Measurements from ENCODE around the gene KMT2A. TPM values are rescaled to one million over a fixed set of nuclear protein-coding genes. Genes with fewer than 3 reads are reported as not detected.

KMT2A gene
- total and polyA plus RNA-seq, 10 of the 15 experiments (the other 5 are each of a cell fraction or from before 2014, with no cell fraction given): 6.1 to 56.9 (median 25.4) TPM

DNA sequence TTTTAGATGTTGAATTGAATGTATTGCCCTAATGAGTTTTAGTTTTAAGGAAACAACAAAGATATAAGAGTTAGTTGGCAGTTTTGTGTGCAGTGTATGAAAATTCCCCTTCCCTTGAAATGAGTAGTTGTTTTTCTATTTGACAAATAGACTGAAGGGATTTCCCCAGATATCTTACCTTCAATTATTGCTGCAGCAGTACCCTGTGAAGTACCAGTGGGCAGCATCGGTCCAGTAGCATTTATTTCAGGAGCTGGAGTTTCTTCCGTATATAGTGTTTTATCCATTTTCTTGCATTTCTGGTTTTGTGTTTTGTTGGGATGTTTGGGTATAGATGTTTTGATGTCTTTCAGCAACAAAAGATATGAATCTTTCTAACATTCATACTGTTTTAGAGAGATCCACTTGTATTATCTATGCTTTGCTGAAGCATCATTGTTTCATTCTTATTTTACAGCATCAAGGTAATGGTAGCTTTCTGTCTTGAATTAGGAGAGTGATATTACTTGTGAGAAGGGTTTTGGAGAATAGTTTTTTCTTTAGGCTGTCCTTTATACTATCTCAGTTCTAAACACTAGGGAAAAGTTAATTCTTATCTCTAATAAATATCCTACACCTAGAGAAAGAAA lies 7.4 kb downstream of the KMT2A start (continued):
- TF ChIP-seq, protein P1, sequence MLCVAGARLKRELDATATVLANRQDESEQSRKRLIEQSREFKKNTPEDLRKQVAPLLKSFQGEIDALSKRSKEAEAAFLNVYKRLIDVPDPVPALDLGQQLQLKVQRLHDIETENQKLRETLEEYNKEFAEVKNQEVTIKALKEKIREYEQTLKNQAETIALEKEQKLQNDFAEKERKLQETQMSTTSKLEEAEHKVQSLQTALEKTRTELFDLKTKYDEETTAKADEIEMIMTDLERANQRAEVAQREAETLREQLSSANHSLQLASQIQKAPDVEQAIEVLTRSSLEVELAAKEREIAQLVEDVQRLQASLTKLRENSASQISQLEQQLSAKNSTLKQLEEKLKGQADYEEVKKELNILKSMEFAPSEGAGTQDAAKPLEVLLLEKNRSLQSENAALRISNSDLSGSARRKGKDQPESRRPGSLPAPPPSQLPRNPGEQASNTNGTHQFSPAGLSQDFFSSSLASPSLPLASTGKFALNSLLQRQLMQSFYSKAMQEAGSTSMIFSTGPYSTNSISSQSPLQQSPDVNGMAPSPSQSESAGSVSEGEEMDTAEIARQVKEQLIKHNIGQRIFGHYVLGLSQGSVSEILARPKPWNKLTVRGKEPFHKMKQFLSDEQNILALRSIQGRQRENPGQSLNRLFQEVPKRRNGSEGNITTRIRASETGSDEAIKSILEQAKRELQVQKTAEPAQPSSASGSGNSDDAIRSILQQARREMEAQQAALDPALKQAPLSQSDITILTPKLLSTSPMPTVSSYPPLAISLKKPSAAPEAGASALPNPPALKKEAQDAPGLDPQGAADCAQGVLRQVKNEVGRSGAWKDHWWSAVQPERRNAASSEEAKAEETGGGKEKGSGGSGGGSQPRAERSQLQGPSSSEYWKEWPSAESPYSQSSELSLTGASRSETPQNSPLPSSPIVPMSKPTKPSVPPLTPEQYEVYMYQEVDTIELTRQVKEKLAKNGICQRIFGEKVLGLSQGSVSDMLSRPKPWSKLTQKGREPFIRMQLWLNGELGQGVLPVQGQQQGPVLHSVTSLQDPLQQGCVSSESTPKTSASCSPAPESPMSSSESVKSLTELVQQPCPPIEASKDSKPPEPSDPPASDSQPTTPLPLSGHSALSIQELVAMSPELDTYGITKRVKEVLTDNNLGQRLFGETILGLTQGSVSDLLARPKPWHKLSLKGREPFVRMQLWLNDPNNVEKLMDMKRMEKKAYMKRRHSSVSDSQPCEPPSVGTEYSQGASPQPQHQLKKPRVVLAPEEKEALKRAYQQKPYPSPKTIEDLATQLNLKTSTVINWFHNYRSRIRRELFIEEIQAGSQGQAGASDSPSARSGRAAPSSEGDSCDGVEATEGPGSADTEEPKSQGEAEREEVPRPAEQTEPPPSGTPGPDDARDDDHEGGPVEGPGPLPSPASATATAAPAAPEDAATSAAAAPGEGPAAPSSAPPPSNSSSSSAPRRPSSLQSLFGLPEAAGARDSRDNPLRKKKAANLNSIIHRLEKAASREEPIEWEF (IDR thresholded peaks at IDR 0.05; ENCODE audit: insufficient replicate concordance, low read depth, low read length): peak; percentile 37
- TF ChIP-seq DPF2 (IDR thresholded peaks at IDR 0.05) (peak; percentile 83), SPI1 (IDR thresholded peaks at IDR 0.05; ENCODE audit: borderline replicate concordance, insufficient read depth, low read depth, low read length) (no peak), SMAD5 (IDR thresholded peaks at IDR 0.05; ENCODE audit: low read depth) (no peak), KDM1A (IDR thresholded peaks at IDR 0.05; ENCODE audit: borderline replicate concordance) (no peak), SREBF1 (IDR thresholded peaks at IDR 0.05; ENCODE audit: low read length) (no peak), TCF7 (IDR thresholded peaks at IDR 0.05; ENCODE audit: borderline replicate concordance) (0 out of 2 replicates have a peak, but pooled peaks have one; percentile 21), FOXM1 (IDR thresholded peaks at IDR 0.05; ENCODE audit: low read depth, low read length) (peak; percentile 84; the same call in 1 of the 2 replicates), NR2C2 (IDR thresholded peaks at IDR 0.05; ENCODE audit: borderline replicate concordance, control insufficient read depth, insufficient read length, low read depth) (no peak), CEBPB (IDR thresholded peaks at IDR 0.05; ENCODE audit: borderline replicate concordance in 1 of 2, low read depth in 2 of 2, low read length in 2 of 2) (no peak), ATF7 (IDR thresholded peaks at IDR 0.05; ENCODE audit: low read depth) (peak; percentile 34; the same call in 1 of the 2 replicates), CREM (IDR thresholded peaks at IDR 0.05; ENCODE audit: low read depth) (peak; percentile 65), RELA (IDR thresholded peaks at IDR 0.05; ENCODE audit: borderline replicate concordance, partially characterized antibody) (peak; percentile 97), RUNX3 (IDR thresholded peaks at IDR 0.05; ENCODE audit: low read length) (peak; percentile 59; the same call in 1 of the 2 replicates), NFIC (IDR thresholded peaks at IDR 0.05; ENCODE audit: low read depth, low read length) (peak; percentile 94), GABPA (IDR thresholded peaks at IDR 0.05; ENCODE audit: low read depth) (0 out of 2 replicates have a peak, but pooled peaks have one; percentile 28), CHD1 (IDR thresholded peaks at IDR 0.05; ENCODE audit: low read depth, low read length) (no peak), PAX5 (IDR thresholded peaks at IDR 0.05; ENCODE audit: borderline replicate concordance, low read depth, low read length) (no peak)
- TF ChIP-seq, protein P2, sequence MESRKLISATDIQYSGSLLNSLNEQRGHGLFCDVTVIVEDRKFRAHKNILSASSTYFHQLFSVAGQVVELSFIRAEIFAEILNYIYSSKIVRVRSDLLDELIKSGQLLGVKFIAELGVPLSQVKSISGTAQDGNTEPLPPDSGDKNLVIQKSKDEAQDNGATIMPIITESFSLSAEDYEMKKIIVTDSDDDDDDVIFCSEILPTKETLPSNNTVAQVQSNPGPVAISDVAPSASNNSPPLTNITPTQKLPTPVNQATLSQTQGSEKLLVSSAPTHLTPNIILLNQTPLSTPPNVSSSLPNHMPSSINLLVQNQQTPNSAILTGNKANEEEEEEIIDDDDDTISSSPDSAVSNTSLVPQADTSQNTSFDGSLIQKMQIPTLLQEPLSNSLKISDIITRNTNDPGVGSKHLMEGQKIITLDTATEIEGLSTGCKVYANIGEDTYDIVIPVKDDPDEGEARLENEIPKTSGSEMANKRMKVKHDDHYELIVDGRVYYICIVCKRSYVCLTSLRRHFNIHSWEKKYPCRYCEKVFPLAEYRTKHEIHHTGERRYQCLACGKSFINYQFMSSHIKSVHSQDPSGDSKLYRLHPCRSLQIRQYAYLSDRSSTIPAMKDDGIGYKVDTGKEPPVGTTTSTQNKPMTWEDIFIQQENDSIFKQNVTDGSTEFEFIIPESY (IDR thresholded peaks at IDR 0.05): no peak
- TF ChIP-seq, protein P3, sequence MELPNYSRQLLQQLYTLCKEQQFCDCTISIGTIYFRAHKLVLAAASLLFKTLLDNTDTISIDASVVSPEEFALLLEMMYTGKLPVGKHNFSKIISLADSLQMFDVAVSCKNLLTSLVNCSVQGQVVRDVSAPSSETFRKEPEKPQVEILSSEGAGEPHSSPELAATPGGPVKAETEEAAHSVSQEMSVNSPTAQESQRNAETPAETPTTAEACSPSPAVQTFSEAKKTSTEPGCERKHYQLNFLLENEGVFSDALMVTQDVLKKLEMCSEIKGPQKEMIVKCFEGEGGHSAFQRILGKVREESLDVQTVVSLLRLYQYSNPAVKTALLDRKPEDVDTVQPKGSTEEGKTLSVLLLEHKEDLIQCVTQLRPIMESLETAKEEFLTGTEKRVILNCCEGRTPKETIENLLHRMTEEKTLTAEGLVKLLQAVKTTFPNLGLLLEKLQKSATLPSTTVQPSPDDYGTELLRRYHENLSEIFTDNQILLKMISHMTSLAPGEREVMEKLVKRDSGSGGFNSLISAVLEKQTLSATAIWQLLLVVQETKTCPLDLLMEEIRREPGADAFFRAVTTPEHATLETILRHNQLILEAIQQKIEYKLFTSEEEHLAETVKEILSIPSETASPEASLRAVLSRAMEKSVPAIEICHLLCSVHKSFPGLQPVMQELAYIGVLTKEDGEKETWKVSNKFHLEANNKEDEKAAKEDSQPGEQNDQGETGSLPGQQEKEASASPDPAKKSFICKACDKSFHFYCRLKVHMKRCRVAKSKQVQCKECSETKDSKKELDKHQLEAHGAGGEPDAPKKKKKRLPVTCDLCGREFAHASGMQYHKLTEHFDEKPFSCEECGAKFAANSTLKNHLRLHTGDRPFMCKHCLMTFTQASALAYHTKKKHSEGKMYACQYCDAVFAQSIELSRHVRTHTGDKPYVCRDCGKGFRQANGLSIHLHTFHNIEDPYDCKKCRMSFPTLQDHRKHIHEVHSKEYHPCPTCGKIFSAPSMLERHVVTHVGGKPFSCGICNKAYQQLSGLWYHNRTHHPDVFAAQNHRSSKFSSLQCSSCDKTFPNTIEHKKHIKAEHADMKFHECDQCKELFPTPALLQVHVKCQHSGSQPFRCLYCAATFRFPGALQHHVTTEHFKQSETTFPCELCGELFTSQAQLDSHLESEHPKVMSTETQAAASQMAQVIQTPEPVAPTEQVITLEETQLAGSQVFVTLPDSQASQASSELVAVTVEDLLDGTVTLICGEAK (IDR thresholded peaks at IDR 0.05; ENCODE audit: borderline replicate concordance): no peak
